Globus pallidus (tissue), 1 donor: ENCODE measurements around the gene CD300LF.

ENCODE experiments used
- DNase-seq: peaks from one replicate; pipeline ENCODE4 v3.0.0-alpha.2; 2015; ENCODE audit warnings: low spot score

Gene CD300LF

DNA sequence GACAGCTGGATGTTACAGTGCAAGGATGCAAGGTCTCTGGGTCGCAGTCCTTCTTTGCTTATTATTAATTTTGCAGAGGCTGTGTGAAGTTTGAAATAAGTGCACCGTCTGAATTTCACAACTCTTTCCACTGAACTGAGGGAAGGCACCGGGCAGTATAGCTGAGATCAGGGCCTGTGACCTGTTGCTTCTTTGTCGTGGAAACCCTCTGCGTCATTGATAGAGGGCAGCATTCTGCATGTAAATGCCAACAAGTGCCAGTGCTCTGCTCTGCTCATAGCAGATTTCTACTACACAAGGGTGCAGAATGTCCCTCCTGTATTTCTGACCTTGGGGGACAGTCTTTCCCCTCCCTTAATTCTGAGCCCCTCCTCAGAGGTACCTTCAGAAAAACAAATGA lies 26.0 kb downstream of the CD300LF start:
- DNase-seq, result no peak

DNA sequence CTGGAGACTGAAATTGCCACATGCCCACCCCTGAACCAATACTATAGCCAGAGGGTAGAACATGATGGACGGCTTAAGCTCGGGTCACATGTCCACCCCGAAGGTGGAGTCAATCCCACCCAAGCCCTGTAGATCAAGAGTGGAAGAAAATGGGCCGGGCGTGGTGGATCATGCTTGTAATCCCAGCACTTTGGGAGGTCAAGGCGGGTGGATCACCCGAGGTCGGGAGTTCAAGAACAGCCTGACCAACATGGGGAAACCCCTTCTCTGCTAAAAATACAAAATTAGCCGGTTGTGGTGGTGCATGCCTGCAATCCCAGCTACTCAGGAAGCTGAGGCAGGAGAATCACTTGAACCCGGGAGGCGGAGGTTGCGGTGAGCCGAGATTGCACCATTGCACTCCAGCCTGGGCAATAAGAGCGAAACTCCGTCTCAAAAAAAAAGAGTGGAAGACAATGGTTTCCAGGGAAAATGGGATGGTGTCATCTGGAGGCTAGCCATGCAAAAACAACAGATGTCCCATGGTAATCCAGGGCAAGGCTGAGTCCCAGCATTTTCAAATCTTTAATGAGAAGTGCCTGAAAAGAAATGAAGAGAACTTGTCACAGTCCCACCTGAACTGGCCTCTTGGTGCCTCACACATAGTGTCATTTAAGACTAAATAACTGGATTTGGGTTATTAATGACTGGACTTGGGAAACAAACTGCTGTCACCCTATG lies 30.1 kb downstream of the CD300LF start:
- no peak for DNase-seq

DNA sequence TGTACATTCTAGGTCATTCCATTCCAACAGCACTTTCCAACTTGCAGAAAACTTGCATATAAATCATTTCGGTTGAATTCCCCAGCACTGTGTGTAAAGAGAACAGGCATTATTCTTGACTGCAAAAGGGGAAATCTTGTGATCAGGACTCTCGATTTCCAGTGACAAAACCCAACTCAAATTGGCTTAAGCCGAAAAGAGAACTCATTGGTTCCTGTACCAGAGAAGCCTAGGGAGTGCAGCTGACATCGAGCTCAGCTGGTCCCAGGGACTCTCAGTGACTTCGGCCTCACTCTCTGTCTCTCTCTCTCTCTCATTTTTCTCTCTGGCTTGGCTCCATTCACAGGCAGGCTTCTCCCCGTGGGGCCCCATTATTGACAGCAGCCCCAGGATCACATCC lies 30.7 kb downstream of the CD300LF start:
- no peak for DNase-seq

DNA sequence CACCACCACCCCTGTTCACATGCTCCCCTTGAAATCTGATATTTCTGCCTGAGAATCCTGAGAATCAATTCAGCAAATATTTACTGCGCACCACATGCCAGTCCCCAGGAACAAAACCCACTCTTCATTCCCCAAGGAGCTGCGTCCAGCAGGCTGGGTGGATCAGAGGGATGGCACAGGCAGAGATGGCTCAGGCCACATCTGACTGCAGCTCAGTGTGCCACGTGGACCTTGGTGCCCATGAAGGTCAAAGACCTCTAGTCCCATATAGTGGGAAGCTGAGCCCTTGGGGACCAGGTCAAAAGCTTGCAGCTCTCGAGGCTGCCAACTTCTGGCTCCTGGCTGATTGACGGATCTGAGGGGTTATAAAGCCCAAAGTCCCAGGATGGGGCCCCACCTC lies 31.8 kb downstream of the CD300LF start:
- no peak for DNase-seq

DNA sequence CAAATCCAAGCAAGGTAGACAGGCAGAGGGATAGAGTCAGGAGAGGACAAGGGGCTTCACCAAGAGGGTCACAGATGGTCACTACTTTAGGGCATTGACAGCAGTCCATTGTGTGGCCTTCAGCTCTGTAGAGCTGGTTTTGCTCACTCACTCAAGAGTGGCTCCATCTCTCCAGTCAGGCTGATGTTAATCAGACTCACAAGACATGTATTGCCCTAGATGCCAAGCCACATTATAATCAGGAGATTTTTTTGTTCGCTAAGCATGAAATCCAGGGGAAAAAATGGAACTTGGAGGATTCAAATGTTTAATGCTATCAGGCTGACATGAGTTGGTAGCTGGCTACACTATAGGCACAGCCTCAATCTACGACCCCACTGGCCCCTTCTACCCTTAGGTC lies 32.5 kb downstream of the CD300LF start:
- no peak for DNase-seq

DNA sequence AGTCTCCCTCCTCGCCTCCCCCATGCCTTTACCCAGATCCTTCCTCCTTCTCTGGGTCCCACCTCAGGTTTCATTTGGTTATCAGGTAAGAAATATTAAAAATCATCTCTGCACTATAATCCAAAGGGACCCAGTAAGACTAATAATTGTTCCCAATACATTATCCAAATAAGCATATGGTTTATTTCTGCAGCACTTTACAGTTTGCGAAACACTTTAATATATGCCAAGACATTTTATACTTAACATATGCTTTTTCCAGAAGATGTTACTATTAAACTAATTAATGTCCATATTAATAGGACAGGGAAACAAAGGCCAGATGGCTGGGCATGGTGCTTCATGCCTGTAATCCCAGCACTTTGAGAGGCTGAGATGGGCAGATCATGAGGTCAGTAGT lies 33.3 kb downstream of the CD300LF start:
- no peak for DNase-seq

DNA sequence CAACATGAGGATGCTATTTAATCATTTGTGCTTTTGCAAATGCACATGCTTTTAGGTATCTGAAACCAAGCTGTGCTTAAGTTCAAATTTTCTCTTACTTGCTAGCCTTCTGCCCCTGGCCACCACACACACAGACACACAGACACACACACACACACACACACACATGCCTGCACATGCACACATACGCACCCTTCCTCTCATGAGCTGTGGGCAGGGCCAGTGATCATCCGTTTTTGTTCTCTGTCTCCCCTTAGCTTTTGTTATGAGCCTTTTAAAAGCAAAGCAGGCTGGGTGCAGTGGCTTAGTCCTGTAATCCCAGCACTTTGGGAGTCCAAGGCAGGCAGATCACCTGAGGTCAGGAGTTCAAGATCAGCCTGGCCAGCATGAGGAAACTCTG lies 34.2 kb downstream of the CD300LF start:
- DNase-seq, result no peak

DNA sequence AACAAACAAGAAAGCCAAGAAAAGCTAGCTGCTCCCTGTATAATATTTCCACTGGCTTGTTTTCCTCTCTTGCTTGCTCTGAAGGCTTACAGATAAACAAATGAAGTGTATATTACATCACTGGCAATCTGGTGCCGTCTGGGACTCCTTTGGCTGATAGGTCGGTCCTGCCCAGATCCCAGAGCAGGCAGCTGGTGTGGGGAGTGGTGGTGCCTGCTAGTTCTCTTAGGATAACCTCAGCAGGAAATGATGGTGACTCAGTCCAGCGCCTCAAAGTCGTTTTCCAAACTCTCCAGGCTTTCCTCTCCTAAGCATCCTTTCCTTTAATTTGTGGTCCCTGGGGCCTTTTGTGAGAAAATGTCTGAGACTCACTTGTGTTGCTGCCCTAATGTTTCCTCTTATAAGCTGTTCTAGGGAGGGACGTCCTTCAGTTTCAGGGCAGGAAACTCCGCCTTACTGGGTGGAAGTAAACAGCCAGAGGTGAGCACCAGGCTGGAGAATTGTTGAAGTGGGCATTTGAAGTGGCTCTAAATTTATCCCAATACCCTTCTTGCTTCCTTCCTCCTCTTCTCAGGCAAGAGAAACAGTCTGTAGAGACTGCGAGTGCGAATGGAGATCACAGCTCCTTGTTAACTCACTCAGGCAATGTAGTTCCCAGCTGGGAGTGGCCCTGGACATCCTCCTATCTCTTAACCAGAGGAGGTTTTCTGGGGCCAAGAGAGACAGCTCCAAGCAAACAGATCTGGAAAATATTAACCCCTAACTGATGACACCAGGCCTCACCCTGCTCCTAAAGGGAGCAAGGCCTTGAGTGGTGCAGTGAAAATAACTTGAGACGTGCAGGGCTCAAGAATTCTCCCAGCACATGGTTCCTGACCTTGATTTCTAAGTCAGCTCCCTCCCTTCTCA lies 34.9 kb downstream of the CD300LF start:
- DNase-seq, result no peak

DNA sequence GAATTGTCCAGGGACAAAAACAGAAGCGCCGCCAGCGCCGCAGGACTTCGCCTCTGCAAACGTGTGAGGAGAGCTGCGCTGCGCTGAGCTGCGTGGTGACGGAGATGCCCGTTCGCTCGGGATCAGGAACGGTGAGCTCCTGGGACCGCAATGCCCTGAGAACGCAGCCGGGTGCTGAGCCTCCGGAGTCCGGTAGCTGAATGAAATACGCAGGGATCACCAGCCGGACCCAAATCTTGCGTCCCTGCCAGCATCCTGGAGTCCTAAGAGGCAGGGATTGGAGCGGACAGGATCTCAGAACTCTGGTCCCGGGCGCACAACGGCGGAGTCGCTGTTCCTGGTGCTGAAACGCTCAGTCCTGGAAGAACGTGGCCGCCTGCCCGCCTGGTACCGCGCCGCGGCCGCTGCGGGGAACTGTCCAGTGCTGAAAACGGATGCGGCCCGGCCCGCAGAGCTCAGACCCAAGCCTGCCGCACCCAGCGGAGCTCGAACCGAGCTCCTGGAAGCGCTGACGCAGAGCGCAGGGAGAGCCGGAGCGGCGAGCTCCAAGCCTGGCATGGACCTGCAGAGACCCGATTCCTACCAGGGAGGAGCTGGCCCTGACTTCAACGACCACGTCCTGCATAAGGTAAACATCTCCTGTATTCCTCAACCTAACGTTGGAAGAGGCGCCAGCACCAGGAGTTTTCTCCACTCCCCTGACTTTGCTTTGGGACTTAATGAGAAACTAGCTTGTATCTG lies 41.5 kb downstream of the CD300LF start:
- no peak for DNase-seq

DNA sequence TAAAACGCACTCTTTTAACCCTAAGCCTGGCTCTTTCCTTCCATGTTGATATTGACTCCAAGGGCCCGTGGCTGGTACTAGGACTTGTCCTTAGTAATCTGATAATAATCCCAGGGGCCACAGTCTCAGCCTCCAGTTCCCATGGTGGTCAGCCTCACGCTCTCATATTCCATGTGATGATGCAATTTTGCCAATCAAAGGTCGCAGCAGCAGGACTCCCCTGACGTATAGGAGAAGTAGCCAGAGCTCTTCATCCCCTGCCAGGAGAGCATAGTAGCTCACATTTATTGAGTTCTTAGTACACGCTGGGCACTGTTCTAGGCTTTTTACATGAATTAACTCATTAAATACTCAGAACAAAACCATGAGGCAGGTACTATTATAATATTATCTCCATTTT lies 42.4 kb downstream of the CD300LF start:
- no peak for DNase-seq

DNA sequence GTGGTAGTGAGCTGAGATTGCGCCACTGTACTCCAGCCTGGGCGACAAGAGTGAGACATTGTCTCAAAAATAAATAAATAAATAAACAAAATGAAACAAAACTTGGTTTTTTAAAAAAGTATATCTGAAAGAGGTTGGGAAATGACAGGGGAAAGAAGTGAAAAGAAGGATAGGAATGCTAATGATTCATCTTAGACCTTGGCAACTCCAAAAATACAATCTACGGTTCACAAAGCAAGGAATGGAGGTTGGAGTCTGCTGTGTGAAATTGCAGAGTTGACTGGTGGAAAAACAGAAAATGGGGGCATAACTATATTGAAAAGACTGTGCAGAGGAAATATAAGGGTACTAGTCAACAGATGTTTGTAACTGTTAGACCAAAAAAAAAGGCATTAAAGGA lies 49.2 kb downstream of the CD300LF start:
- no peak for DNase-seq

DNA sequence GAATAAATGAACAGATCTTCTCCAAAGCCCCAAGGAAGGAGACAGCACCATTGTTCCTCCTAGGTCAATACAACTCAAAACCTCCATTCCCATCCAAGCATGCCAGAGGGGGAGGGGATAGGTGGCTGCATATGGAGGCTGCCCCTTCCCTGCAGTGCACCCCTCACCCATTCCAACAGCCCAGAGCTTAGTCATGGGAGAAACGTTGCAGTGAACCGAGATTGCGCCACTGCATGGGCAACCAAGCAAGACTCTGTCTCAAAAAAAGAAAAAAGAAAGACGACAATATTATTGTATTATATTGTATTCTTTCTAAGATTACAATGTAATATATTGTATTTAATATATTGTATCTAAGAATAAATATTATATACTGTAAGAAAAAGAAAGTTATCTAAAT lies 52.8 kb downstream of the CD300LF start:
- no peak for DNase-seq

DNA sequence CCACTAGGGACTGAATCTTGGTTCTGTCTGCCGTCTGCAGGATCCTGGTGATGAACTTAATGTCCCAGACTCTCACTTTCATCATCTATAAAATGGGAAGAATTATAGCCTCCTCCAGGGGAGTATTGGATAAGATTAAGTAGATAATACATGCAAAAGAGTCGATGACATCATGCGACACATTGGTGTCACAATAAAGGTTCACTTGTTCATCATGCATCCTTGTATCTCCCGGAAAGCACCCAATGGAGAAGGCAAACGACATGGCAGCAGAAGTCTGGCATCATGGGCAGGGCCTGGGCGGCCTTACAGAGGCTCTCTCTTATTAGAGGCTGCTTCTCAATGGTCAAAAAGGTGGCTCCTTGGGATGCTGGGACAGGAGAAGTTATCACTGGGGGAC lies 54.1 kb downstream of the CD300LF start:
- no peak for DNase-seq

DNA sequence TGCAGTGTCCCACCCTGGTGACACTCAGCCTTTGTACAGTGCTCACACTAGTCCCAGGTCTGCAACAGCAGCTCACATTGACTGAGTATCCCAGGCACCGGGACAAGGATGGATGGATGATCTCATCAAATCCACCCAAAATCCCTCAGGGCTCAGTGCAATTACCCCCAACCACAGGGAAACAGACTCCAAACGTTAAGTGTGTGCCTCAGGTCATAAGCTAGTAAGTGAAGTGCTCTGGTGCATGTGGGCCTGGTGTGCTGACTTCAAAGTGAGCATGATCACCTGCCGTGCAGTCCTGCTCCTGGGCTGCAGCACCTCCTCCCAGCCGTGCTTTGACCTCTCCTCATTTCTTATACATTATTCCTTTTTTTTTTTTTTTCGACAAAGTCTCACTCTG lies 58.0 kb downstream of the CD300LF start:
- DNase-seq, result no peak

DNA sequence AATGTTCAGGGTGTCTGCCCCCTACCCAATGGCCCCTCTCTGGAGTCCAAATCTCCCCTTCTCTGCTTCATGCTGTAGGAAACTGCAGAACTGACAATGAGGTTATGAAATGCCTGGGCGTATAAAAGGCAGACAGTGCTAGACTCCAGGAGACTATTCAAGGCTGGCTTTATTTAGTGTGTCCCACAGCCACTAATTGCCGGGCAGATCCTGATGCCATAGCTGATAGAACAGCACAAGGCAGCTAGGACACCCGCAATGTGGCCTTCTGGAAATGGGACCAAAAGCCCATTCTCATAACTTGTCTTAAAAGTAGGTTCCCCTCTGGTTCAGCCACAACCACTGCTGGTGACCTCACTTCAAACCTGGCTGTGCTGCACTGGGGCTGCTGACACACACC lies 60.7 kb downstream of the CD300LF start:
- no peak for DNase-seq

DNA sequence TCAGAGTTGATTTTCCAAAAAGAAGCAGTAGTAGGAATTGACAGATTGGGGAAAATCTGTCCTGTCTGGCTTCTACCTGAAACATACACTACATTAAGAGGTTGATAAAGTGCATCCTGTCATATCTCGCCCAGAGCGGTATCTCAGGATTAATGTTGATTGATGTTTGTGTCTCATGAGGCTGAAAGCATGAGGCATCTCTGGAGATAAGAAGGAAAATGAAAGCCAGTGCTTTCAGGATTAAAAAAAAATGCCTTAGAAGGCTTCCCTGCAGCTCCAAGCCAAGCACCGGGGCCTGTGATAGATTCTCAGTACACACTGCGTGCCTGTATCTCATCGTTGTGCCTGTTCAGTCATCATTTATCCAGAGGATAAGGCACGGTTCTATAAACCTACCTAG lies 62.8 kb downstream of the CD300LF start:
- no peak for DNase-seq

DNA sequence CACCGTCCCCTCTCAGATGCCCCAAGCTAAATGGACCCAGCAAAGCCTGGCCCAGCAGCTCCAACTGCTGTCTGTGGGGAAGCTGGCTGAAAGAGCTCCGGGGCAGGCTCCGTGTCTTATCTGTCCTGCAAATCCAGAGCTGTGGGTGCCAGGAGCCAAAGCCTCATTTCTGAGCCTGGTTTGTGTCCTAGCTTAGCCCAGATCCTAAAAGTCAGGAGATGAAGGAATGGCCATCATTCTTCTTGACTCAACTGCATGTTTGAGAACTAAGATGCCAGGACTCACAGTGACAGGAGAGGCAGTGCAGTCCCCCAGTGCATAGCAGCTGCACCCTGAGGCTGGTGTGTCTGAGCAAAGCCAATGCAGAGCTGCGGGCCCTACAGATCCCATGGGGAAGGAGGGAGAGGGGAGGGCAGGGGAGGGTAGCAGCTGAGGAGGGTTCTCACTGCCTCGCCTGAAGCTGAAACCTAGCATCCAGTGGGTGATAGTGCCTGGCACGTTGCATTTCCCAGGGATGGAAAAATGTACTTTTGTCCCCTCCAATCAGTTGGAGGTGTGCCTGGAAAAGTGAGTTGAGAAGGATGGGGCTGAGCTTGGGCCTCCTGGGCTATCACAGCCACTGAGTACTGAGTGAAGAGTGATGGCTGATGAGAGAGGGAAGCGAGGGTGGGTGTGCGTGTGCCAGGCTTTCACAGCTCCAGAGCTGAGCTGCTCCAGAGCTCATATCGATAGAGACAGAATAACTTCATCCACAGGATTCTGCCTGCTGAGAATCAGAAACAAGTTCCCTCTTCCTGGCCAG lies 64.7 kb downstream of the CD300LF start:
- no peak for DNase-seq

DNA sequence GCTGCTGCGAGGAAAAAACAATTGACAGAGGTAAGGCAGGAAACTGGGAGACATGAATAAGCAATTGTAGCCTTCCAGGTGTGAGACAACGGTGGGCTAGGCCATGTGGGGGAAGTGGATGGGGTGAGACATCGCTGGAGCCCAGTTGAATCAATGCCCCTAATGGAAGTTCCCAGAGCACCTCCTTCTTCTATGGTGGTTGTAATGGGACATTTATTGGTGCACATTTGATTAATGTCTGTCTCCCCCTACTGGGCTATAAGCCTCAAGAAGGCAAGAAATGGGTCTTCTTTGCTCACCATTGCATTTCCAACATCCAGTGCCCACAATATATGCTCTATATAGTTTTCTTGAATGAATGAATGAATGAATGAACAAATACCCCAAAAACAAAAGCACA lies 66.5 kb downstream of the CD300LF start:
- no peak for DNase-seq

DNA sequence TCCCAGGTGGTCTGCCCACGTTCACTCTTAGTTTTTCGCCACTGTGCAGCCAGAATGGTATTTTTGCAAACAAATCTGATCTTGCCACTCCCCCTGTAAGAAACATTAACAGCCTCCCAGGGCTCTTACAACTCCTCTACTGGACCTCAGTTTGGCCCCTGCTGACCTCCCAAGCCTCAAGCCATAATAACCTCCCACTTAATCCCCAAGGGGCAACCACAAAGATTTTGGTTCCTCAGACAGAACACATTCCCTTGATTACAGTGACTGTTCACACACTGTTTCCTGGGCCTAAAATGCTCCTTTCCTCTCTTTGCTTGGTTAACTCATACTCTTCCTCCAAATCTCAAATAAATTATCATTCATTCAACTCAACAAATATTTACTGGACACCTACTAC lies 67.7 kb downstream of the CD300LF start:
- DNase-seq, result no peak

DNA sequence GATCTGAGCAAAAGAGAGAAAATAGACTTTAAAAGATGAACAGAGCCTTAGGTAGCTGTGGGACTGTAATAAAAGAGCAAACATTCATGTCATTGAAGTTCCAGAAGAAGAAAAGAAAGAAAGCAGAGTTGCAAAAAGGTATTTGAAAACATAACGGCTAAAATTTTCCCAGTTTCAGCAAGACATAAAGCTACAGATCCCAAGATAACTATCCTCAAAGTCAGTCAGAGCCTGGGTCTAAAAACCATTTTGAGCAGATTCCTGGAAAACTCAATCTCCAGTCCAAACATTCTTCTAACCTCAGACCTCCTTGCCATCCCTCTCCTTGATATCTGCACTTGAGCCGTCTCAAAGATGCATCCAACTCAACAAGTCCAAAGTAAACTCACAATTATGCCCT lies 68.3 kb downstream of the CD300LF start:
- no peak for DNase-seq
